GM12864 (cell line): ENCODE measurements around the gene TNNI2.

Experiments
- DNase-seq: peaks from one replicate; pipeline ENCODE4 v3.0.0-alpha.2; 2011; ENCODE audit warnings: low read depth
- H3K4me3 ChIP-seq: 2 replicates; pipeline ENCODE4 v1.5.1; 2011; ENCODE audit warnings: mild to moderate bottlenecking, low read depth, low read length, control low read depth
- TF ChIP-seq, protein P1 (sequence below): IDR thresholded peaks from 2 replicates; pipeline ENCODE4 v1.5.1; 2011; ENCODE audit warnings: low read depth, mild to moderate bottlenecking, moderate library complexity, low read length, control low read depth, inconsistent platforms; ENCODE audit errors: missing control alignments

Gene TNNI2

DNA sequence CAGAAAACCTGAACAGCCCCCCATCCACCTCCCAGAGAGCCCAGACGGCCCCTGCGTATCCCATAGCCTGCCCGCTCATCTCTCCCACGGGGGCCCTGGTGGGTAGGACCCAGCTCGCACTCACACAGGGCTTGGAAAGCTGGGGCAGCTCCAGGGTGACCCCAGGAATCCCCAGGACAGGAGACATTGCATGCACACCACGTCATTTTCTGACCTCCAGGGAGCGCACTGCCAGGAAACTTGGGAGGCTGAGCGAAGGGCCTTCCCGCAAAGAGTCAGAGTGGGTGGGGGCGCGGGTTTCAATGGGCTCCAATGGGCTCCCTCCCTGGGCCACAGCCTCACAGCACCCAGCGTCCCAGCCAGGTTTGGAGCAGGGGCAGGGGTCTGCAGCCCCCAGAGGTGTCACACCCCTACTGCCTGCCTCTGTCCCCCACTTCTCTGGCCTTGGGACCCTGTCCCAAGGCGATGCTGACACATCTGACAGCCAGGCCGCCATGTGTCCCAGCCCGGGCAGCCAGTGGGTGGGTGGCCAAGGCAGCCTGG lies 12.2 kb upstream of the TNNI2 start:
- no peak overlapping the region for H3K4me3 ChIP-seq
- TF ChIP-seq, protein P1, sequence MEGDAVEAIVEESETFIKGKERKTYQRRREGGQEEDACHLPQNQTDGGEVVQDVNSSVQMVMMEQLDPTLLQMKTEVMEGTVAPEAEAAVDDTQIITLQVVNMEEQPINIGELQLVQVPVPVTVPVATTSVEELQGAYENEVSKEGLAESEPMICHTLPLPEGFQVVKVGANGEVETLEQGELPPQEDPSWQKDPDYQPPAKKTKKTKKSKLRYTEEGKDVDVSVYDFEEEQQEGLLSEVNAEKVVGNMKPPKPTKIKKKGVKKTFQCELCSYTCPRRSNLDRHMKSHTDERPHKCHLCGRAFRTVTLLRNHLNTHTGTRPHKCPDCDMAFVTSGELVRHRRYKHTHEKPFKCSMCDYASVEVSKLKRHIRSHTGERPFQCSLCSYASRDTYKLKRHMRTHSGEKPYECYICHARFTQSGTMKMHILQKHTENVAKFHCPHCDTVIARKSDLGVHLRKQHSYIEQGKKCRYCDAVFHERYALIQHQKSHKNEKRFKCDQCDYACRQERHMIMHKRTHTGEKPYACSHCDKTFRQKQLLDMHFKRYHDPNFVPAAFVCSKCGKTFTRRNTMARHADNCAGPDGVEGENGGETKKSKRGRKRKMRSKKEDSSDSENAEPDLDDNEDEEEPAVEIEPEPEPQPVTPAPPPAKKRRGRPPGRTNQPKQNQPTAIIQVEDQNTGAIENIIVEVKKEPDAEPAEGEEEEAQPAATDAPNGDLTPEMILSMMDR: no peak
- no peak for DNase-seq

DNA sequence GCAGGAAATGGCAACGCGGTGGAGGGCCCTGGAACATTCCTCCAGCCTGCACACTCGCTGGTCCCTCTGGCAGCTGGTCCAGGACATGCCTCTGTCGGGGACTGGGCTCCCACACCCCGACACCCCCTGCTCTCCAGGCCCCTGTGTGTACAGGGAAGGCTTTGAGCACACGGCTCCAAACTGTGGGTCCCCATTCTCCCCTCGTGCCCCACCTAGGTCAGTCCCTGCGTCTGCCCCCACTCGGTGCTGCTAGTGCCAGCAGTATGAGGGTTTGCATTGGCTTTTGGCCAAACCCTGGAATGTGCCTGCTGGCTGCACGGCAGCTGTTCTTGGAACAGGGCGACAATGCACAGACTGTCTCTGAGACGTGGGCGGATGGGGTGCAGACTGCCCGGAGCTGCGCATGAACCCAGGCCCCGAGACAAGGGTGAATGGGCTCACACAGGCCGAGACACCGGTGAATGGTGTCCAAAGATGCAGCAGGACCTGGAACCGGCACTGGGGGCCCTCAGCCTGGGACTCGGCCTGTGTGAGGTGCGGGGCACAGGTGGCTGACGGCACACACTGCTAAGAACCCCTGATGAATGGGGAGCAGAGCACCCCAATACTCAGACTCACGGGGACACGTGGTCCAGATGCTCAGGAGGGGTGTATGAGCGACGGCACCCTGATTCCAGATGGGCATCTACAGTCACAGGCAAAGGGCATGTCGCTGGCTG lies 11.5 kb upstream of the TNNI2 start:
- no peak overlapping the region for H3K4me3 ChIP-seq
- TF ChIP-seq, protein P1: no peak
- DNase-seq: no peak

DNA sequence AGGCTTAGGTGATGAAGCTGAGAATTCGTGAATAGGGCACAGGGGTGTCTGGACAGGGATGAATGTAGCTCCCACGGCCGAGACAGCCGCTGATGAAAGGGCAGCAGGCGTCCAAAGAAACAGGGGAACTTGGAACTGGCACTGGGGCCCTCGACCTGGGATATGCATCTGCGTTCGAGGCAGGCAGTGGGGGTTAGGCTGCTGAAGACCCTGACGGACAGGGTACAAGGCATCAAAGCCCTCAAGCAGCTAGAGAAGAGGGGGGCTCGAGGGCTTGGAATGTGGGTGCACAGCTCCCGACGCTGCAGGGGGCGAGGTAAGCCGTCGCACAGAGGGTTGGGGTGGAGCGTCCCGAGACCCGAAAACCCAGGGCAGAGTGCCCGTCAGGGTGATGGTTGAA lies 10.8 kb upstream of the TNNI2 start:
- DNase-seq: no peak
- TF ChIP-seq, protein P1: no peak
- H3K4me3 ChIP-seq: no peak overlapping the region

DNA sequence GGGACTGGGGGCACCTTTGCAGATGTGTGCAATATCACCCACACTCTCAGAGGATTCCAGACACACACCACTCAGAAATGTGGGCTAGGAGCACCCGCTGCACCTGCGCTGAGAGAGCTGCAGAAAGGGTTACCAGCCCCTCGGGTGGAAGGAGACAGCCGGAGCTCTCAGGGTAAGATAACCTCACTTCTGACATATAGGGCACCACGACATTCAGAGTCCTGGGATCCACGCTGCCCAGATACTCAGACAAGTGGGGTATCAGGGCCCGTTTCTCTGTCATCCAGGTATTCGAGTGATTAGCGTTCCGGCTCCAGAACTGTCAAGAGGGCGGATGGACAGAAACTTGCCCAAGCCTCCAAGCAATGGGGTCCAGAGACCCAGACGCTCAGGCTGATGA lies 10.2 kb upstream of the TNNI2 start:
- DNase-seq: no peak
- no peak overlapping the region for H3K4me3 ChIP-seq
- TF ChIP-seq, protein P1: no peak

DNA sequence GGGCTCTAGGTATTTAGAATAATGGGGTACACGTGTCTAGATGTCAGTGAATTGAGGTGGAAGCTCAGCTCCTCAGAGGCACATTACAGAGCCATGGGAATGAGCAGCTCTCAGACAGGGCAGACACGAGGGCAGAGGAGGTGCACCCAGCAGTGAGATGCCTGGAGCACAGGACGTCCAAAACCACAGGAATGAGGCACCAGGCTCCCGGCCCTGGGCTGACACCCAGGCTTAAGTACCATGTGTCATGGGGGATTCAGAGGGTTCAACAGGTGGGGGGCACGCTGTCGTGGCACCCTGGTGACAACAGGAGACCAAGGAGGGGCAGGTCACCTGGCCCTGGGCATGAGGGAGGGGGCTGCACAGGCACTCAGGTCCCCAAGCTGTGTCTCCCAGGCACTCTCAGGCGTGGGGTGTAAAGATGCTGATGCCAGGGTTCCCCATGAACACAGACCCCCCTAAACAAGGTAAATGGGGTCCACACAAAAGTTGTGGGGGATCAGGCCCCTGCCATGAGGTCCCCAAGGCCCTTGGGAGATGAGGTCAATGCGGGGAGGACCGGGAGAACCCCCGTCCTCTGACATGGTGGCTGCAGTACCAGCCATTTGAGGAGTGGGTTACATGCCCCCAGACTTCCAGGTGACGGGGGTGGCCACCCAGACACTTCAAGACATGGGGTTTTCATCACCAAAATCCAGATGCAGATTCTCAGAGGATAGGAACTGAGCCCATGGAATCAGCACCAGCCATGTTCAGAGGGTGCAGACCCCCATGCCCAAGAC lies 9.6 kb upstream of the TNNI2 start:
- TF ChIP-seq, protein P1: no peak
- H3K4me3 ChIP-seq: no peak overlapping the region
- DNase-seq: no peak

DNA sequence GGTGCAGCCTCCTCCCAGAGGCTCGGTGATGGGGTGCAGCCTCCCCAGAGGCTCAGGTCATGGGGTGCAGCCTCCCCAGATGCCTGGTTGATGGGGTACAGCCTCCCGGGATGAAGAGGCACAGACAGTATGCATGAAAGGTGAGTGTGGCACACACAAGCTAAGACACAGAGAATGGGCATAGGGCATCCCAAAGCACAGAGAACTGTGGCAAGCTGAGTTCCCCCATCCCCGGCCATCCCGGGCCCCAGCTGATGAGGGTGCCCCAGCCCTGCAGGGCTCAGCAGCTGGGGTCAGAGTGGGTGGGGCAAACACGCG lies 8.8 kb upstream of the TNNI2 start:
- no peak for DNase-seq
- TF ChIP-seq, protein P1: no peak
- H3K4me3 ChIP-seq: no peak overlapping the region
